Measurements from ENCODE around the gene TMEM273.

TMEM273 gene

GRCh38 chr10:49160814-49161213 is 27.4 kb downstream of the TMEM273 start:
- Mint-ChIP-seq H3K4me3 (no peak overlapping the region), H3K9me3 (no peaks in the 10 kb centered on the region), H3K27me3 (ENCODE audit: low read depth) (peaks cover 27% of the 10 kb centered on the region), H3K27ac (no peak overlapping the region), H3K4me1 (peaks cover 4% of the 10 kb centered on the region), H3K36me3 (ENCODE audit: low read depth) (no peaks in the 10 kb centered on the region)
- no peak for TF ChIP-seq CTCF (IDR thresholded peaks at IDR 0.05; ENCODE audit: unreplicated experiment in 3 of 3)

- H3K4me3 Mint-ChIP-seq = no peak overlapping the region
- no peak overlapping the region for H3K27ac Mint-ChIP-seq
- H3K27me3 Mint-ChIP-seq (ENCODE audit: low read depth) = peaks cover 30% of the 10 kb centered on the region
- no peaks in the 10 kb centered on the region for H3K9me3 Mint-ChIP-seq
- H3K36me3 Mint-ChIP-seq (ENCODE audit: low read depth) = no peaks in the 10 kb centered on the region
- TF ChIP-seq CTCF (IDR thresholded peaks at IDR 0.05; ENCODE audit: unreplicated experiment in 3 of 3) = no peak
- H3K4me1 Mint-ChIP-seq = peaks cover 4% of the 10 kb centered on the region
Measured at GRCh38 chr10:49160110-49160509, 28.1 kb downstream of the TMEM273 start.

GRCh38 chr10:49158915-49159314 is 29.3 kb downstream of the TMEM273 start:
- H3K4me3 Mint-ChIP-seq = no peak overlapping the region
- TF ChIP-seq CTCF (IDR thresholded peaks at IDR 0.05; ENCODE audit: unreplicated experiment in 3 of 3) = no peak
- no peaks in the 10 kb centered on the region for H3K36me3 Mint-ChIP-seq (ENCODE audit: low read depth)
- H3K4me1 Mint-ChIP-seq = peaks cover under 1% of the 10 kb centered on the region
- peaks cover 28% of the 10 kb centered on the region for H3K27me3 Mint-ChIP-seq (ENCODE audit: low read depth)
- no peaks in the 10 kb centered on the region for H3K9me3 Mint-ChIP-seq
- no peak overlapping the region for H3K27ac Mint-ChIP-seq

- no peak for TF ChIP-seq CTCF (IDR thresholded peaks at IDR 0.05; ENCODE audit: unreplicated experiment in 3 of 3)
- peaks cover 6% of the 10 kb centered on the region for H3K4me1 Mint-ChIP-seq
- no peak overlapping the region for H3K4me3 Mint-ChIP-seq
- no peaks in the 10 kb centered on the region for H3K36me3 Mint-ChIP-seq (ENCODE audit: low read depth)
- H3K27me3 Mint-ChIP-seq (ENCODE audit: low read depth) = peaks cover 28% of the 10 kb centered on the region
- H3K27ac Mint-ChIP-seq = no peak overlapping the region
- H3K9me3 Mint-ChIP-seq = no peaks in the 10 kb centered on the region
Measured at GRCh38 chr10:49158404-49158803, 29.8 kb downstream of the TMEM273 start.

GRCh38 chr10:49157229-49157628 is 31.0 kb downstream of the TMEM273 start:
- TF ChIP-seq CTCF (IDR thresholded peaks at IDR 0.05; ENCODE audit: unreplicated experiment in 3 of 3) = no peak
- Mint-ChIP-seq H3K27me3 (ENCODE audit: low read depth) (peaks cover 33% of the 10 kb centered on the region), H3K9me3 (no peaks in the 10 kb centered on the region), H3K36me3 (ENCODE audit: low read depth) (no peaks in the 10 kb centered on the region), H3K4me3 (no peak overlapping the region), H3K4me1 (peaks cover 11% of the 10 kb centered on the region), H3K27ac (no peak overlapping the region)

- peaks cover 1% of the 10 kb centered on the region for H3K9me3 Mint-ChIP-seq
- no peak for TF ChIP-seq CTCF (IDR thresholded peaks at IDR 0.05; ENCODE audit: unreplicated experiment in 3 of 3)
- H3K27me3 Mint-ChIP-seq (ENCODE audit: low read depth) = peaks cover 25% of the 10 kb centered on the region
- H3K27ac Mint-ChIP-seq = no peak overlapping the region
- H3K4me3 Mint-ChIP-seq = no peak overlapping the region
- H3K36me3 Mint-ChIP-seq (ENCODE audit: low read depth) = no peaks in the 10 kb centered on the region
- H3K4me1 Mint-ChIP-seq = peaks cover 26% of the 10 kb centered on the region
Measured at GRCh38 chr10:49154641-49155040, 33.5 kb downstream of the TMEM273 start.

All from nephron (organoid).